Prostate gland (tissue), 2 donors: ENCODE measurements around the gene GUK1.

Experiments used
- CTCF ChIP-seq, 4 experiments: fragments of 200-600 bp in 2 of 4; fragments of 450-650 bp in 2 of 4; sonication (generic) in 2 of 4; IDR thresholded peaks; 1 replicate in 3 of 4; 2 replicates in 1 of 4; pipeline ENCODE4 v1.5.1; 2016 to 2019; ENCODE audit warnings: antibody characterized with exemption in 4 of 4, mild to moderate bottlenecking in 2 of 4, moderate library complexity in 2 of 4
- POLR2A ChIP-seq: fragments of 450-650 bp; IDR thresholded peaks from one replicate; pipeline ENCODE4 v1.6.1; 2016; ENCODE audit warnings: antibody characterized with exemption, mild to moderate bottlenecking
- POLR2AphosphoS5 ChIP-seq: sonication (generic); formaldehyde crosslinking; IDR thresholded peaks from one replicate; pipeline ENCODE4 v1.6.1; 2017; ENCODE audit warnings: antibody characterized with exemption

- no peak for TF ChIP-seq POLR2A
- no peak for TF ChIP-seq CTCF (IDR thresholded peaks at IDR 0.05)
- TF ChIP-seq POLR2AphosphoS5 = no peak
Measured at GRCh38 chr1:228146417-228147150, 6.5 kb downstream of the GUK1 start.
